ENCODE measurements around the gene FAM20B. TPM values are rescaled to one million over a fixed set of nuclear protein-coding genes. Genes with fewer than 3 reads are reported as not detected.

Gene FAM20B
- total and polyA plus RNA-seq, 9 donors: 19.0 to 62.0 (median 49.1) TPM

- Histone ChIP-seq H3K36me3 (no peaks in the 10 kb centered on the region), H3K9me3 (no peaks in the 10 kb centered on the region), H3K27ac (peak overlapping the region in 1 of 2 donors; percentile 67), H3K27me3 (no peaks in the 10 kb centered on the region), H3K4me1 (ENCODE audit: insufficient read depth) (peaks cover 16% of the 10 kb centered on the region), H3K4me3 (no peak overlapping the region)
- intact Hi-C loops (cut with DNase I): loop anchor here in 1 of 4 donors (10.0 kb wide), 1 partner anchor 275 kb away; the partner anchor contains the start of gene AXDND1
- no peak for DNase-seq
- TF ChIP-seq CTCF (IDR thresholded peaks at IDR 0.05) (no peak), EP300 (IDR thresholded peaks at IDR 0.05) (no peak), POLR2A (IDR thresholded peaks at IDR 0.05) (no peak)
- 58 to 67% (median 62%) methylated on average over 16 of the region's 16 CpGs for WGBS, 3 donors
Observed at GRCh38 chr1:179089827-179090482, 64.3 kb downstream of the FAM20B start.

- peak overlapping the region in 1 of 2 donors; percentile 67 for H3K27ac ChIP-seq
Observed at GRCh38 chr1:179090522-179090921, 64.8 kb downstream of the FAM20B start.

GRCh38 chr1:179090923-179091322, 65.2 kb downstream of the FAM20B start:
- Histone ChIP-seq H3K27ac (peak overlapping the region in 1 of 2 donors; percentile 67), H3K27me3 (no peaks in the 10 kb centered on the region), H3K4me3 (no peak overlapping the region), H3K4me1 (ENCODE audit: insufficient read depth) (peaks cover 16% of the 10 kb centered on the region), H3K36me3 (no peaks in the 10 kb centered on the region), H3K9me3 (no peaks in the 10 kb centered on the region)
- no peak for DNase-seq
- 78 to 87% (median 81%) methylated on average over 4 of the region's 4 CpGs for WGBS, 3 donors
- intact Hi-C loops (cut with DNase I): no loop called here
- TF ChIP-seq POLR2A (IDR thresholded peaks at IDR 0.05) (no peak), CTCF (IDR thresholded peaks at IDR 0.05) (no peak), EP300 (IDR thresholded peaks at IDR 0.05) (no peak)

More at GRCh38 chr1:179090522-179090921, 64.8 kb downstream of the FAM20B start:
- Histone ChIP-seq H3K4me1 (ENCODE audit: insufficient read depth) (peaks cover 16% of the 10 kb centered on the region), H3K9me3 (no peaks in the 10 kb centered on the region), H3K4me3 (no peak overlapping the region), H3K36me3 (no peaks in the 10 kb centered on the region), H3K27me3 (no peaks in the 10 kb centered on the region)
- DNase-seq: no peak
- TF ChIP-seq EP300 (IDR thresholded peaks at IDR 0.05) (no peak), CTCF (IDR thresholded peaks at IDR 0.05) (no peak), POLR2A (IDR thresholded peaks at IDR 0.05) (no peak)
- intact Hi-C loops (cut with DNase I): no loop called here
- WGBS, 3 donors: 69 to 74% (median 71%) methylated on average over 8 of the region's 8 CpGs

- Histone ChIP-seq H3K36me3 (no peaks in the 10 kb centered on the region), H3K27me3 (no peaks in the 10 kb centered on the region), H3K9me3 (no peaks in the 10 kb centered on the region), H3K4me3 (no peak overlapping the region), H3K27ac (peak overlapping the region; percentile 51 to 67), H3K4me1 (ENCODE audit: insufficient read depth) (peaks cover 16% of the 10 kb centered on the region)
- intact Hi-C loops (cut with DNase I): no loop called here
- 4 to 24% (median 4%) methylated on average over 5 of the region's 5 CpGs for WGBS, 3 donors
- DNase-seq: peak; percentile 74 to 87 (median 81)
- TF ChIP-seq CTCF (IDR thresholded peaks at IDR 0.05) (no peak), EP300 (IDR thresholded peaks at IDR 0.05) (no peak), POLR2A (IDR thresholded peaks at IDR 0.05) (no peak)
Observed at GRCh38 chr1:179091691-179092165, 66.0 kb downstream of the FAM20B start.
